RWPE2 (cell line): ENCODE measurements around the gene TSHZ2.

ENCODE experiments used
- ATAC-seq: fragments of 200-7000 bp; cut with Tn5 transposase; 3 replicates; pipeline ENCODE4 v1.9.1; 2021; ENCODE audit warnings: low read depth
- DNase-seq: peaks from one replicate; pipeline ENCODE4 v3.0.0-alpha.2; 2020; ENCODE audit warnings: low spot score
- H3K27ac ChIP-seq: fragments of 450-650 bp; 2 replicates; pipeline ENCODE4 v1.5.1; 2017; ENCODE audit warnings: mild to moderate bottlenecking; ENCODE audit not compliant: poor library complexity, severe bottlenecking
- H3K27me3 ChIP-seq: fragments of 250-450 bp; sonication (Bioruptor Pico); 2 replicates; pipeline ENCODE4 v1.5.1; 2021; ENCODE audit warnings: mild to moderate bottlenecking, moderate library complexity; ENCODE audit not compliant: insufficient read depth, poor library complexity, severe bottlenecking
- H3K36me3 ChIP-seq: fragments of 250-450 bp; sonication (Bioruptor Pico); 2 replicates; pipeline ENCODE4 v1.5.1; 2020; ENCODE audit warnings: low read depth, mild to moderate bottlenecking, moderate library complexity
- H3K4me1 ChIP-seq: fragments of 250-450 bp; sonication (Bioruptor Pico); 2 replicates; pipeline ENCODE4 v1.5.1; 2021; ENCODE audit warnings: mild to moderate bottlenecking, moderate library complexity; ENCODE audit not compliant: insufficient read depth, poor library complexity, severe bottlenecking
- H3K4me3 ChIP-seq: fragments of 250-450 bp; sonication (Bioruptor Pico); 2 replicates; pipeline ENCODE4 v1.5.1; 2021; ENCODE audit warnings: mild to moderate bottlenecking, moderate library complexity; ENCODE audit not compliant: severe bottlenecking
- H3K9me3 ChIP-seq: fragments of 250-450 bp; sonication (Bioruptor Pico); 2 replicates; pipeline ENCODE4 v1.5.1; 2021; ENCODE audit warnings: mild to moderate bottlenecking, moderate library complexity; ENCODE audit not compliant: severe bottlenecking
- TF ChIP-seq, protein P1 (sequence below): fragments of 450-650 bp; IDR thresholded peaks from one replicate; pipeline ENCODE4 v1.5.1; 2017; ENCODE audit warnings: mild to moderate bottlenecking, moderate library complexity; ENCODE audit not compliant: poor library complexity, severe bottlenecking

The TSHZ2 gene

GRCh38 chr20:53074811-53075314 is 102.7 kb downstream of the TSHZ2 start:
- ATAC-seq (peak; percentile 76), DNase-seq (peak; percentile 73)
- TF ChIP-seq, protein P1, sequence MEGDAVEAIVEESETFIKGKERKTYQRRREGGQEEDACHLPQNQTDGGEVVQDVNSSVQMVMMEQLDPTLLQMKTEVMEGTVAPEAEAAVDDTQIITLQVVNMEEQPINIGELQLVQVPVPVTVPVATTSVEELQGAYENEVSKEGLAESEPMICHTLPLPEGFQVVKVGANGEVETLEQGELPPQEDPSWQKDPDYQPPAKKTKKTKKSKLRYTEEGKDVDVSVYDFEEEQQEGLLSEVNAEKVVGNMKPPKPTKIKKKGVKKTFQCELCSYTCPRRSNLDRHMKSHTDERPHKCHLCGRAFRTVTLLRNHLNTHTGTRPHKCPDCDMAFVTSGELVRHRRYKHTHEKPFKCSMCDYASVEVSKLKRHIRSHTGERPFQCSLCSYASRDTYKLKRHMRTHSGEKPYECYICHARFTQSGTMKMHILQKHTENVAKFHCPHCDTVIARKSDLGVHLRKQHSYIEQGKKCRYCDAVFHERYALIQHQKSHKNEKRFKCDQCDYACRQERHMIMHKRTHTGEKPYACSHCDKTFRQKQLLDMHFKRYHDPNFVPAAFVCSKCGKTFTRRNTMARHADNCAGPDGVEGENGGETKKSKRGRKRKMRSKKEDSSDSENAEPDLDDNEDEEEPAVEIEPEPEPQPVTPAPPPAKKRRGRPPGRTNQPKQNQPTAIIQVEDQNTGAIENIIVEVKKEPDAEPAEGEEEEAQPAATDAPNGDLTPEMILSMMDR = no peak
- H3K27ac ChIP-seq = peak overlapping the region; percentile 19
- no peak overlapping the region for H3K4me3 ChIP-seq
- H3K4me1 ChIP-seq = peaks cover 48% of the 10 kb centered on the region
- no peaks in the 10 kb centered on the region for H3K9me3 ChIP-seq
- no peaks in the 10 kb centered on the region for H3K27me3 ChIP-seq
- no peaks in the 10 kb centered on the region for H3K36me3 ChIP-seq

DNA sequence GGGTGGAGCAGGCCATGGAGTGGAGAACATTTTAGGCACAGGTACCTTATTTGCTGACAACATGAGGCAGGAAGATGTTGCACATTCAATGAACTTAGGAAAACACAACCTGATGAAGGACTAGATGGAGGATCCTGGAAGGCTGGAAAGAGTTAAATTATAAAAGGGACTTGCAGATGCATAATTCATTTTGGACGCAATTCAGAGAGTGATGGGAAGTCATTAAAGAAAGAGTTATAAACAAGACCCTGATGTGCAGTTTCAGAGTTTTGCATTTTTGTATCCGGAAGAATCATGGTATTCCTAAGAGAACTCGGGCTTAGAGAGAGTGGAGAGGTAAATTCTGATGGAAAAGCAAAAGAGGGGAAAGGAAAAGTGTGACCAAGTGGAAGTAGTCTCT is 104.5 kb downstream of the TSHZ2 start:
- no peak for DNase-seq
- ATAC-seq = no peak
- Histone ChIP-seq H3K27ac (peak overlapping the region; percentile 28), H3K4me3 (no peak overlapping the region), H3K27me3 (no peaks in the 10 kb centered on the region), H3K36me3 (no peaks in the 10 kb centered on the region), H3K9me3 (no peaks in the 10 kb centered on the region), H3K4me1 (peaks cover 54% of the 10 kb centered on the region)
- TF ChIP-seq, protein P1 = no peak

DNA sequence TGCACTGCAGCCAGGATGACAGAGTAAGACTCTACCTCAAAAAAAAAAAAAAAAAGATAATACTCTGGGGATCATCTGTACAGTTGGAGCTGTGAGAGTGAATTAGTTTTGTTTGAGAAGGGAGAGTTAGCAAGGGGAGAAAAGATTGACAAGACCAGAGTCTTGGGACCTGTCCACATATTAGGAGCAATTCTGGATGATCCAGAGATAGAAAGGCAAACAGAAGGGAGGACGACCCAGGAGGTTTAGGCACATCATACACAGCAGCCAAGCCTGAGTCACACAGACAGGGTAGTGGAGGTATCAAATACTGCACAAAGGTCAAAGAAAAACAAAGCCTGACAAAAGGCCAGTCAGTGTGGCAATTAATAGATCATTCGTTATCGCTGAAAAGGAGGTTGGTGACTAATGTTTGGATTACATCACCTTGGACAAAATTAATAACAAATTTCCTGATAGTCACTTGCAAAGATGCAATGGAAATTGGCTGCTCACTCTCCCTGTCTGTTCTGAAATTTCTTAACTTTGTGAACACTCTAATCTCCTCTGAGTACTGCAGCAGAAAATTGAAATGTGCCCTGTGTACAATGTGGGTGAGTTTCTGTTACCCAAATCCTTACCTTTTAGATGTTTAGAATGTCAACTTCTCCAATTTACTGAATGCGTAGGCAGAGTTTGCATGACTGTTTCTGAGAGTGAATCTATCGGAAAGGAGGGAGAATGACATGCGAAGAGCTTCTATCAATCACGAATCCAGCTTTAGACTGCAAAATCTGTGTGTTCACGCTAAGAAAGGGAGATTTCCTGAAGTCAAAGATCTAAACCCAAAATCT is 105.4 kb downstream of the TSHZ2 start:
- ATAC-seq = peak; percentile 68
- Histone ChIP-seq H3K27ac (peak overlapping the region; percentile 28), H3K9me3 (no peaks in the 10 kb centered on the region), H3K36me3 (no peaks in the 10 kb centered on the region), H3K4me1 (peaks cover 60% of the 10 kb centered on the region), H3K27me3 (no peaks in the 10 kb centered on the region), H3K4me3 (no peak overlapping the region)
- TF ChIP-seq, protein P1 = no peak
- peak; percentile 77 for DNase-seq

GRCh38 chr20:53078761-53079160 is 106.6 kb downstream of the TSHZ2 start:
- Histone ChIP-seq H3K27ac (no peak overlapping the region), H3K4me3 (no peak overlapping the region), H3K4me1 (peaks cover 60% of the 10 kb centered on the region), H3K9me3 (no peaks in the 10 kb centered on the region), H3K36me3 (no peaks in the 10 kb centered on the region), H3K27me3 (no peaks in the 10 kb centered on the region)
- DNase-seq (no peak), ATAC-seq (no peak)
- TF ChIP-seq, protein P1 = no peak

- no peak for DNase-seq
- ATAC-seq = no peak
- Histone ChIP-seq H3K4me1 (peaks cover 56% of the 10 kb centered on the region), H3K27ac (no peak overlapping the region), H3K27me3 (no peaks in the 10 kb centered on the region), H3K36me3 (no peaks in the 10 kb centered on the region), H3K4me3 (no peak overlapping the region), H3K9me3 (no peaks in the 10 kb centered on the region)
- TF ChIP-seq, protein P1 = no peak
Observed at GRCh38 chr20:53079261-53079691, 107.1 kb downstream of the TSHZ2 start.
